ENCODE data around the gene GLG1. TPM values are rescaled to one million over a fixed set of nuclear protein-coding genes. Genes with fewer than 3 reads are reported as not detected.
"Not testable (repeated sequence)": the region's sequence is repeated elsewhere in the genome, so short reads cannot be mapped to it uniquely, and the experiment has no call there.

GLG1 gene
- total RNA-seq, 1 experiment from 2014 or later, result 139 TPM

GRCh38 chr16:74422086-74422485, 184.8 kb downstream of the GLG1 start:
- not testable (repeated sequence) for H3K4me3 Mint-ChIP-seq (ENCODE audit: low read depth, unreplicated experiment); BruUV-seq (replicated peaks); H3K36me3 Mint-ChIP-seq (ENCODE audit: insufficient read depth, unreplicated experiment)

DNA sequence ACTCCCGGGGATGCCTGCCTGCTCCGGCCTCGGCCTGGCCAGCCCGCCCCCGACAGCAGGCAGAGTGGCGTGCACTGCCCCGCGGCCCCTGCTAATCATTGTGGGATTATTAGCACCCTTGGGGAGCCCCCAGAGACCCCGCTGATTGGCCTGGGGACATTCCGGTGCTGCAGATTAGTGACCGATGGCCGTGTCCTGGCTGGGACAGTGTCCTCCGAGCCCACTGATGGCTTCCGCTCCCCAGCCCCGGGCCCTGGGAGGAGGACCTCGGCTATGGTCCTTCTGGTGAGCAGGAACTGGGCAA, 185.5 kb downstream of the GLG1 start:
- CTCF ChIA-PET; H3K9me3 Mint-ChIP-seq (ENCODE audit: low read depth, unreplicated experiment); BruUV-seq (replicated peaks); H3K4me3 Mint-ChIP-seq (ENCODE audit: low read depth, unreplicated experiment); DNase-seq; H3K4me1 Mint-ChIP-seq (ENCODE audit: low read depth, unreplicated experiment); intact Hi-C loops (cut with micrococcal nuclease; ENCODE audit: unreplicated experiment); H3K27me3 Mint-ChIP-seq (ENCODE audit: unreplicated experiment); H3K27ac Mint-ChIP-seq (ENCODE audit: unreplicated experiment); H3K36me3 Mint-ChIP-seq (ENCODE audit: insufficient read depth, unreplicated experiment): not testable (repeated sequence)

More at GRCh38 chr16:74422086-74422485, 184.8 kb downstream of the GLG1 start:
- H3K27me3 Mint-ChIP-seq (ENCODE audit: unreplicated experiment); H3K9me3 Mint-ChIP-seq (ENCODE audit: low read depth, unreplicated experiment); H3K27ac Mint-ChIP-seq (ENCODE audit: unreplicated experiment); H3K4me1 Mint-ChIP-seq (ENCODE audit: low read depth, unreplicated experiment); DNase-seq; intact Hi-C loops (cut with micrococcal nuclease; ENCODE audit: unreplicated experiment); CTCF ChIA-PET: not testable (repeated sequence)

DNA sequence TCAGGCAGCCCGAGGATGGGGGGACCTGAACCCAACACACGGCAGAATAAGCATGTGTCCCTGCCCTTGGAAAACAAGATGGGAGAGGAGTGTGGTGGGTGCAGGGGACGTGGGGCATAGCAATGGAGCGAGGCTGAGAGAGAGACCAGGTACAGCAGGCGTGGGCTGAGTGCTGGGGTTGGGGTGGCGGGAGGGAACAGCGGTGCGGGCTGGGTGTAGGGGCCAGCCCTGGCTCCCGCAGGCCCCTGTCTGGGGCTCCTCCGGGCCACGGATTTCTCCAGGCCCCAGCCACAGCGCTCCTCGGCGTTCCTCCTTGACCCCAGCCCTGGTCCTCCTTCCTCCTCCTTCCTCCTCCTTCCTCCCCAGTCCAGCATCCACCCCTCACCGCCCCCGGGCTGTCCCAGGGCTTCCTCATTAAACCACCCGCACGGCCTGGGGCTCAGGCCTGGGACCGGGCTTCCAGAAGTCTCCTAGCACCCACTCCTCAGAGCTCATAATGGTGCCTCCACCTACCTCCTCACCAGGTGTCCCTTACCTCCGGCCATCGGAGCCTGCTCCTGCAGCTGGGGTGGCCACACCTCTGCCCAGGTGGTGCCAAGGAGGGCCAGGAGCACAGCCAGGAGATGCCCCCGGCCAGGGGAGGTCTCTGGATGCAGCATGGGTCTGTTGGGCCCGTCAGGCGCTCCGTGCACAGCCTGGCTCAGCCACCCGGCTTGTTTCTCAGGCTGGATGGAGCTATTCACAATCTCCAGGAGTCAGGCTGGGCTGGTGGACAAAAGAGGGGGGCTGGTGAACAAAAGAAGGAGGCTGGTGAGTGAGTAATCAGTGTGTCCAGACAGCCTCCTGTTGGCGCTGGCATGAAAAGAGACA, 186.1 kb downstream of the GLG1 start, which contains the start of gene CLEC18B:
Gene CLEC18B, minus strand, starts transcription at position 867 of the 870 bp plus-strand sequence. Its CDS starts 208 bp downstream, at position 659.
- H3K4me3 Mint-ChIP-seq (ENCODE audit: low read depth, unreplicated experiment); BruUV-seq (replicated peaks); H3K36me3 Mint-ChIP-seq (ENCODE audit: insufficient read depth, unreplicated experiment); H3K27ac Mint-ChIP-seq (ENCODE audit: unreplicated experiment); H3K4me1 Mint-ChIP-seq (ENCODE audit: low read depth, unreplicated experiment); H3K27me3 Mint-ChIP-seq (ENCODE audit: unreplicated experiment); intact Hi-C loops (cut with micrococcal nuclease; ENCODE audit: unreplicated experiment); DNase-seq; H3K9me3 Mint-ChIP-seq (ENCODE audit: low read depth, unreplicated experiment): not testable (repeated sequence)
- CTCF ChIA-PET, result interaction anchor here (0.6 kb wide), 1 partner anchor 47 kb away, joined by 3 read pairs; no protein-coding TSS in a partner anchor

GRCh38 chr16:74419811-74420210, 187.1 kb downstream of the GLG1 start:
- H3K4me1 Mint-ChIP-seq (ENCODE audit: low read depth, unreplicated experiment); H3K9me3 Mint-ChIP-seq (ENCODE audit: low read depth, unreplicated experiment); BruUV-seq (replicated peaks); H3K27ac Mint-ChIP-seq (ENCODE audit: unreplicated experiment); DNase-seq; H3K4me3 Mint-ChIP-seq (ENCODE audit: low read depth, unreplicated experiment); intact Hi-C loops (cut with micrococcal nuclease; ENCODE audit: unreplicated experiment); CTCF ChIA-PET; H3K27me3 Mint-ChIP-seq (ENCODE audit: unreplicated experiment); H3K36me3 Mint-ChIP-seq (ENCODE audit: insufficient read depth, unreplicated experiment): not testable (repeated sequence)

DNA sequence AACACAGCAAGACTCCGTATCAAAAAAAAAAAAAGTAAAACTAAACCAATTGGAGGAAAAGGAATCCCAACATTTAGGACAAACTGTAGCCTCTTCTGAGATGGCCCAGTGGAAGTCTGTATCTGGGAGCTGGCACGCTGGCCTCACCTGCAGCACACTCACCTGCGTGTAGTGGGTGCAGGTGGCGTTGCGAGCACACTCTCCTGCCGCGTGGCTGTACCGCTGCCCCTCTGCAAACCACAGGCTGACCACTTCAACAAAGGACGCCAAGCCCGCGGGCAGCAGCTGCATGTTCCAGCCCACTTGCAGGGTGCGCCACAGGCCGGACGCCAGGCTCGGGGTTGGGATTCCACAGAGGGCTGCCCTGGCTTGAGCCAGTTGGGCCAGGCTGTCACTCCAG, 189.0 kb downstream of the GLG1 start:
- intact Hi-C loops (cut with micrococcal nuclease; ENCODE audit: unreplicated experiment); H3K9me3 Mint-ChIP-seq (ENCODE audit: low read depth, unreplicated experiment); H3K36me3 Mint-ChIP-seq (ENCODE audit: insufficient read depth, unreplicated experiment); BruUV-seq (replicated peaks); H3K4me3 Mint-ChIP-seq (ENCODE audit: low read depth, unreplicated experiment); DNase-seq; H3K27me3 Mint-ChIP-seq (ENCODE audit: unreplicated experiment); CTCF ChIA-PET; H3K27ac Mint-ChIP-seq (ENCODE audit: unreplicated experiment); H3K4me1 Mint-ChIP-seq (ENCODE audit: low read depth, unreplicated experiment): not testable (repeated sequence)

DNA sequence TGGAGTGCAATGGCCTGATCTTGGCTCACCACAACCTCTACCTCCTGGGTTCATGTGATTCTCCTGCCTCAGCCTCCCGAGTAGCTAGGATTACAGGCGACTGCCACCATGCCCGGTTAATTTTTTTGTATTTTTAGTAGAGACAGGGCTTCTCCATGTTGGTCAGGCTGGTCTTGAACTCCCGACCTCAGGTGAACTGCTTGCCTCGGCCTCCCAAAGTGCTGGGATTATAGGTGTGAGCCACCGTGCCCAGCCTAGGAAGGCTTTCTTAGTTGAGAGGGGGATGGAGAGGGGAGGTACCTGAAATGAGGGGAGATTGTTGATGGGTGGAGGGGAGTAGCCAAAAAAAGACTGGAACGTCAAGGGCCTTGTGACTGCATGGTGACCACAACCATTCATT, 193.0 kb downstream of the GLG1 start:
- H3K4me1 Mint-ChIP-seq (ENCODE audit: low read depth, unreplicated experiment); H3K4me3 Mint-ChIP-seq (ENCODE audit: low read depth, unreplicated experiment); BruUV-seq (replicated peaks); H3K27ac Mint-ChIP-seq (ENCODE audit: unreplicated experiment); H3K36me3 Mint-ChIP-seq (ENCODE audit: insufficient read depth, unreplicated experiment); H3K9me3 Mint-ChIP-seq (ENCODE audit: low read depth, unreplicated experiment); DNase-seq; H3K27me3 Mint-ChIP-seq (ENCODE audit: unreplicated experiment); intact Hi-C loops (cut with micrococcal nuclease; ENCODE audit: unreplicated experiment); CTCF ChIA-PET: not testable (repeated sequence)

GRCh38 chr16:74413485-74413884, 193.4 kb downstream of the GLG1 start:
- CTCF ChIA-PET; H3K4me1 Mint-ChIP-seq (ENCODE audit: low read depth, unreplicated experiment); intact Hi-C loops (cut with micrococcal nuclease; ENCODE audit: unreplicated experiment); H3K27ac Mint-ChIP-seq (ENCODE audit: unreplicated experiment); H3K36me3 Mint-ChIP-seq (ENCODE audit: insufficient read depth, unreplicated experiment); DNase-seq; H3K9me3 Mint-ChIP-seq (ENCODE audit: low read depth, unreplicated experiment); H3K4me3 Mint-ChIP-seq (ENCODE audit: low read depth, unreplicated experiment); BruUV-seq (replicated peaks); H3K27me3 Mint-ChIP-seq (ENCODE audit: unreplicated experiment): not testable (repeated sequence)

DNA sequence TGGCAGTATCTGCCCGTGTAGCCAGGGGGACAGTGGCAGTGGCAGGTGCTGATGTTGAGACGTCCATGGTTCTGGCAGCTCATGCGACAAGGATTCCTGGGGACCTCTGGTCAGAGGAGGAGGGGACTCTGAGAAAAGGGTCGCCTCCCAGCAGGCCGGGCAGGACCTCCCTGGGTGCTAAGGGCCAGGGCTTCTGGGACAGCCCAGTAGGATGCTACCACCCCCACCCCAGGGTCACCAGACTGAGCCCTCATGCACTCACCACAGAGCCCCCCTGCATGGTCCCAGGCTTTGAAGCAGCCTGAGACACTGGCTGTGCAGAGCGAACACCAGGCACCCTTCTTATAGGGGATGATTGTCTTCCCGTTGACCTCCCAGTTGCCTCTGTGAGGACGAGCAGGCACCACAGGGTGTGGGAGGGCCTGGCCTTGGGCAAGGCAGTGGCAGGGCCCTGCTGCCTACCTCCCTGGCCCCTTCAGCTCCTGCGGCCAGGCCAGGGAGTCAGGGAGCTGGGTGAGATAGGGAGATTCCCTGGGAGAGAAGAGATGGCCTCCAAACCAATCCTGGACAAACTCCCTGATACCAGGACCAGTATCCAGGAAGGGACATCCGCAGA, 194.0 kb downstream of the GLG1 start:
- H3K4me3 Mint-ChIP-seq (ENCODE audit: low read depth, unreplicated experiment); H3K27me3 Mint-ChIP-seq (ENCODE audit: unreplicated experiment); H3K9me3 Mint-ChIP-seq (ENCODE audit: low read depth, unreplicated experiment); BruUV-seq (replicated peaks); H3K27ac Mint-ChIP-seq (ENCODE audit: unreplicated experiment); H3K36me3 Mint-ChIP-seq (ENCODE audit: insufficient read depth, unreplicated experiment); intact Hi-C loops (cut with micrococcal nuclease; ENCODE audit: unreplicated experiment); DNase-seq; CTCF ChIA-PET; H3K4me1 Mint-ChIP-seq (ENCODE audit: low read depth, unreplicated experiment): not testable (repeated sequence)

DNA sequence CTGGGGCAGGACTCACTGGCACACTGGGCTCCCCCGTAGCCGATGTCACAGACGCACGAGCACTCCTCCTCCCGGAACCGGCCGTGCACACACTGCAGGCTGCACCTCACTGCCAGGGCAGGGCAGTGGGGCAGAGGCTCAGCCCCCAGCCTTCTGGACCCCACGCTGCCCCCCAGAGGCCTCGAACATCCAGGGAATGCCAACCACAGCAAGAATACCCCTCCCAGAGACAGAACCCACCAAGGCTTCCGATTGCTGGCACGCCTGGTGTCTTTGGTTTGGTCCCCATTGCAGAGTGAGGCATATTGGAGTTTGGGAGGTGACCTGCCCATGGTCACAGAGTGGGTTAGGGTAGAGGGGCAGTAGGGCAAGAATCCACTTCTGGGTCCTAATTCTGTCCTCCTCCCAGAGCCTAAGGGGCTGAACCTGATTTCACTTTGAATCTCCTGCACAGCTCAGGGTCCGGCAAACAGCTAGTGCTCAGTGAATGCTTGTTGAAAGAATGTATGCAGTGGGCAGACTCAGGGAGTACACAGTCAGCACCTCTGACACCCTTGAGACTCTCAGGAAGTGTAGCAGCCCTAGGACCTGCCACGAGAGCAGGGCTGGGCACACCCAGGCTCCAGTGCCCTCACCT, 194.7 kb downstream of the GLG1 start:
- CTCF ChIA-PET; BruUV-seq (replicated peaks); intact Hi-C loops (cut with micrococcal nuclease; ENCODE audit: unreplicated experiment); H3K4me1 Mint-ChIP-seq (ENCODE audit: low read depth, unreplicated experiment); H3K9me3 Mint-ChIP-seq (ENCODE audit: low read depth, unreplicated experiment); H3K27ac Mint-ChIP-seq (ENCODE audit: unreplicated experiment); DNase-seq; H3K36me3 Mint-ChIP-seq (ENCODE audit: insufficient read depth, unreplicated experiment); H3K4me3 Mint-ChIP-seq (ENCODE audit: low read depth, unreplicated experiment); H3K27me3 Mint-ChIP-seq (ENCODE audit: unreplicated experiment): not testable (repeated sequence)

DNA sequence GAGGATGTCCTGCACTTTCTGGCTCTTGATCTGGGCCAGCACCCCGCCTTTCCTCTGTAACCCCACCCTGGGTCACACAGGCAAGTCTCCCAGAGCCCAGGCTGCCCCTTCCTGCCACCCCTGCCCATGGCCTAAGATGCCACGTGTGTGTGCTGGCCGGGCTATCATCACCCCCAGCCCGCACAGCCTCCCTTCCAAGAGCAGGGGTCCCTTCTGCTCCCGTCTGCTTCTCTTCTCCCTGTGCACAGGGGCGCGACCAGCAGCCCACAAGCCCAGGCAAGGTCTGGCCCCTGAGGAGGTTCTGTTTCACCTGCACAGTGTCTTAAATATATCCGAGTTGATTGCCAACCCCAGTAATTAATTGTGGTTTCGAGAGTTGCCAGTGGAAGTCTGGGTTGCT, 195.9 kb downstream of the GLG1 start:
- CTCF ChIA-PET; intact Hi-C loops (cut with micrococcal nuclease; ENCODE audit: unreplicated experiment); BruUV-seq (replicated peaks); H3K4me3 Mint-ChIP-seq (ENCODE audit: low read depth, unreplicated experiment); H3K9me3 Mint-ChIP-seq (ENCODE audit: low read depth, unreplicated experiment); DNase-seq; H3K27ac Mint-ChIP-seq (ENCODE audit: unreplicated experiment); H3K27me3 Mint-ChIP-seq (ENCODE audit: unreplicated experiment); H3K36me3 Mint-ChIP-seq (ENCODE audit: insufficient read depth, unreplicated experiment); H3K4me1 Mint-ChIP-seq (ENCODE audit: low read depth, unreplicated experiment): not testable (repeated sequence)

Data from Calu3 (cell line).